Skeletal muscle satellite cell (primary cell): ENCODE measurements around the gene DNAAF5.
"Not testable (repeated sequence)": the region's sequence is repeated elsewhere in the genome, so short reads cannot be mapped to it uniquely, and the experiment has no call there.

Source experiments
- H3K27me3 ChIP-seq: 2 replicates; pipeline ENCODE4 v1.7.0; 2013; ENCODE audit warnings: low read length; ENCODE audit not compliant: control insufficient read depth, insufficient read depth
- H3K36me3 ChIP-seq: 2 replicates; pipeline ENCODE4 v1.7.0; 2013; ENCODE audit warnings: mild to moderate bottlenecking, control low read depth, low read length; ENCODE audit not compliant: insufficient read depth
- H3K4me1 ChIP-seq: 2 replicates; pipeline ENCODE4 v1.7.0; 2013; ENCODE audit warnings: low read length; ENCODE audit not compliant: control insufficient read depth, insufficient read depth
- H3K4me2 ChIP-seq: 2 replicates; pipeline ENCODE4 v1.7.0; 2013; ENCODE audit warnings: mild to moderate bottlenecking, low read length
- H3K4me3 ChIP-seq: 2 replicates; pipeline ENCODE4 v1.7.0; 2013; ENCODE audit warnings: low read length
- H3K9ac ChIP-seq: 2 replicates; pipeline ENCODE4 v1.7.0; 2013; ENCODE audit warnings: mild to moderate bottlenecking, low read depth, low read length, moderate library complexity
- H3K9me3 ChIP-seq: replicated peaks from 2 replicates; pipeline ENCODE4 v1.7.0; 2013; ENCODE audit warnings: mild to moderate bottlenecking, control low read depth, low read length

Gene DNAAF5

GRCh38 chr7:744854-745430 lies 18.4 kb downstream of the DNAAF5 start:
- H3K4me1 ChIP-seq: no peaks in the 10 kb centered on the region
- H3K9ac ChIP-seq: no peak overlapping the region
- peaks cover 28% of the 10 kb centered on the region for H3K36me3 ChIP-seq
- no peak overlapping the region for H3K4me2 ChIP-seq
- no peaks in the 10 kb centered on the region for H3K9me3 ChIP-seq
- no peaks in the 10 kb centered on the region for H3K27me3 ChIP-seq
- H3K4me3 ChIP-seq: no peak overlapping the region

GRCh38 chr7:745431-746154 lies 19.1 kb downstream of the DNAAF5 start:
- Histone ChIP-seq H3K4me3 (no peak overlapping the region), H3K9me3 (no peaks in the 10 kb centered on the region), H3K4me2 (no peak overlapping the region), H3K9ac (no peak overlapping the region), H3K27me3 (no peaks in the 10 kb centered on the region), H3K36me3 (peaks cover 28% of the 10 kb centered on the region), H3K4me1 (no peaks in the 10 kb centered on the region)

GRCh38 chr7:746155-747061 lies 19.9 kb downstream of the DNAAF5 start:
- H3K9ac ChIP-seq: no peak overlapping the region
- H3K36me3 ChIP-seq: peaks cover 22% of the 10 kb centered on the region
- no peaks in the 10 kb centered on the region for H3K9me3 ChIP-seq
- no peak overlapping the region for H3K4me3 ChIP-seq
- no peaks in the 10 kb centered on the region for H3K4me1 ChIP-seq
- no peak overlapping the region for H3K4me2 ChIP-seq
- H3K27me3 ChIP-seq: no peaks in the 10 kb centered on the region

GRCh38 chr7:747186-747585 lies 20.7 kb downstream of the DNAAF5 start:
- Histone ChIP-seq H3K4me1 (no peaks in the 10 kb centered on the region), H3K9ac (no peak overlapping the region), H3K4me2 (no peak overlapping the region), H3K36me3 (peaks cover 24% of the 10 kb centered on the region), H3K9me3 (no peaks in the 10 kb centered on the region), H3K27me3 (no peaks in the 10 kb centered on the region), H3K4me3 (no peak overlapping the region)

- Histone ChIP-seq H3K9me3 (no peaks in the 10 kb centered on the region), H3K9ac (no peak overlapping the region), H3K4me3 (no peak overlapping the region), H3K4me1 (no peaks in the 10 kb centered on the region), H3K36me3 (peaks cover 28% of the 10 kb centered on the region), H3K27me3 (no peaks in the 10 kb centered on the region), H3K4me2 (no peak overlapping the region)
Measured at GRCh38 chr7:748446-748845, 21.9 kb downstream of the DNAAF5 start.

GRCh38 chr7:749140-749551 lies 22.6 kb downstream of the DNAAF5 start:
- H3K27me3 ChIP-seq: no peaks in the 10 kb centered on the region
- H3K36me3 ChIP-seq: peaks cover 30% of the 10 kb centered on the region
- H3K9ac ChIP-seq: no peak overlapping the region
- H3K9me3 ChIP-seq: no peaks in the 10 kb centered on the region
- no peak overlapping the region for H3K4me2 ChIP-seq
- no peak overlapping the region for H3K4me3 ChIP-seq
- no peaks in the 10 kb centered on the region for H3K4me1 ChIP-seq

GRCh38 chr7:750111-750905 lies 23.8 kb downstream of the DNAAF5 start:
- no peak overlapping the region for H3K4me3 ChIP-seq
- no peaks in the 10 kb centered on the region for H3K9me3 ChIP-seq
- H3K27me3 ChIP-seq: no peaks in the 10 kb centered on the region
- no peaks in the 10 kb centered on the region for H3K4me1 ChIP-seq
- H3K9ac ChIP-seq: no peak overlapping the region
- peaks cover 36% of the 10 kb centered on the region for H3K36me3 ChIP-seq
- H3K4me2 ChIP-seq: no peak overlapping the region

GRCh38 chr7:751826-752225 lies 25.3 kb downstream of the DNAAF5 start:
- H3K4me2 ChIP-seq: no peak overlapping the region
- no peak overlapping the region for H3K9ac ChIP-seq
- no peaks in the 10 kb centered on the region for H3K4me1 ChIP-seq
- no peaks in the 10 kb centered on the region for H3K27me3 ChIP-seq
- peaks cover 34% of the 10 kb centered on the region for H3K36me3 ChIP-seq
- H3K4me3 ChIP-seq: no peak overlapping the region
- no peaks in the 10 kb centered on the region for H3K9me3 ChIP-seq

GRCh38 chr7:752256-752655 lies 25.8 kb downstream of the DNAAF5 start:
- not testable (repeated sequence) for H3K9me3 ChIP-seq, H3K27me3 ChIP-seq, H3K4me3 ChIP-seq, H3K4me1 ChIP-seq, H3K9ac ChIP-seq, H3K4me2 ChIP-seq
- peaks cover 35% of the 10 kb centered on the region for H3K36me3 ChIP-seq

GRCh38 chr7:753190-753589 lies 26.7 kb downstream of the DNAAF5 start:
- Histone ChIP-seq H3K27me3 (no peaks in the 10 kb centered on the region), H3K4me3 (no peak overlapping the region), H3K9me3 (no peaks in the 10 kb centered on the region), H3K4me2 (no peak overlapping the region), H3K9ac (no peak overlapping the region), H3K36me3 (peaks cover 39% of the 10 kb centered on the region), H3K4me1 (no peaks in the 10 kb centered on the region)
